Activated CD8-positive, alpha-beta T cell treated with anti-CD3 and anti-CD28 coated beads for 36 hours (primary cell): ENCODE results near the gene EDDM13. TPM values are rescaled to one million over a fixed set of nuclear protein-coding genes. Genes with fewer than 3 reads are reported as not detected.

Source experiments
- ATAC-seq: fragments of 200-7000 bp; cut with Tn5 transposase; one replicate; pipeline ENCODE4 v1.10.0; 2021; ENCODE audit warnings: mild to moderate bottlenecking, moderate library complexity
- CTCF ChIA-PET: fragments of 350-600 bp; sonication (Branson Sonifier 250); formaldehyde crosslinking; loops from one replicate; lab custom pipeline; 2021; ENCODE audit warnings: antibody characterized with exemption; lab: Charles Lee
- POLR2A ChIA-PET: fragments of 350-600 bp; sonication (Branson Sonifier 250); formaldehyde crosslinking; loops from one replicate; lab custom pipeline; 2021; ENCODE audit warnings: antibody characterized with exemption; lab: Charles Lee
- DNase-seq: peaks from one replicate; pipeline ENCODE4 v3.0.0-alpha.2; 2020
- H3K27ac Mint-ChIP-seq: one replicate; pipeline ENCODE4 v1.8.0; 2021; ENCODE audit warnings: mild to moderate bottlenecking, mixed read lengths
- H3K27me3 Mint-ChIP-seq: one replicate; pipeline ENCODE4 v1.8.0; 2021; ENCODE audit warnings: mixed read lengths
- H3K36me3 Mint-ChIP-seq: one replicate; pipeline ENCODE4 v1.8.0; 2021; ENCODE audit warnings: low read depth, mixed read lengths
- H3K4me1 Mint-ChIP-seq: one replicate; pipeline ENCODE4 v1.8.0; 2021; ENCODE audit warnings: low read depth, mixed read lengths
- H3K4me3 Mint-ChIP-seq: one replicate; pipeline ENCODE4 v1.8.0; 2021; ENCODE audit warnings: mild to moderate bottlenecking, moderate library complexity, mixed read lengths
- H3K9me3 Mint-ChIP-seq: one replicate; pipeline ENCODE4 v1.8.0; 2021; ENCODE audit warnings: mixed read lengths
- CTCF ChIP-seq: fragments of 200-600 bp; IDR thresholded peaks from one replicate; pipeline ENCODE4 v1.8.0; 2022; ENCODE audit warnings: antibody characterized with exemption, mild to moderate bottlenecking
- intact Hi-C: fragments of 100-400 bp; cut with micrococcal nuclease; formaldehyde crosslinking; loops from one replicate; pipeline ENCODE4 v1.10.0; 2022
- total RNA-seq, 2 experiments: library from RNA; stranded (reverse); gene quantifications; one replicate each; pipeline ENCODE4 v1.2.3, GENCODE V29; 2021

The EDDM13 gene
- total RNA-seq, 2 experiments from 2014 or later, result 1.3 TPM; not detected in 1

DNA sequence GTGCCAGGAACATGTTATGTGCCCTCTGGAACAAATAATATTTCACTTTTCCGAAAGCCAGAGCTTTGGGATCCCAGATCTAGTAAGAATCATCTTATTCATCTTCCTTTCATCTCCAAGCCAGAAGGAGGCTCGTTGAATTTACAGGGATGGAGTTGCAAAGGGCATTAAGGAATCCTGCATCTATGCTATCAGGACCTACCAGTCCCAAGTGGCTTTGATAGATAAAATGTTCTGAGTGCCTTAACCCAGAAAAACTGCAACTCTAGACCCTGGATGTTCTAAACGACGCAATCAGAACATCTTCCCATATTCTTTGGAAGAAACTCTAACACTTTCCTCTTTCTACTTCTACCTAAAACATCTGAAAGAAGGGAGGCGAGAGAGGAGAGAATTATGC is 9.2 kb upstream of the EDDM13 start:
- POLR2A ChIA-PET, result no interaction called here
- no peaks in the 10 kb centered on the region for H3K36me3 Mint-ChIP-seq
- no peak overlapping the region for H3K27ac Mint-ChIP-seq
- no peak for TF ChIP-seq CTCF
- H3K27me3 Mint-ChIP-seq, result no peaks in the 10 kb centered on the region
- ATAC-seq, result no peak
- no peaks in the 10 kb centered on the region for H3K9me3 Mint-ChIP-seq
- H3K4me3 Mint-ChIP-seq, result no peak overlapping the region
- no peaks in the 10 kb centered on the region for H3K4me1 Mint-ChIP-seq
- CTCF ChIA-PET, result interaction anchor here (1.4 kb wide), 1 partner anchor 85 kb away, joined by 3 read pairs; no protein-coding TSS in a partner anchor
- DNase-seq, result no peak
- intact Hi-C loops, result no loop called here

DNA sequence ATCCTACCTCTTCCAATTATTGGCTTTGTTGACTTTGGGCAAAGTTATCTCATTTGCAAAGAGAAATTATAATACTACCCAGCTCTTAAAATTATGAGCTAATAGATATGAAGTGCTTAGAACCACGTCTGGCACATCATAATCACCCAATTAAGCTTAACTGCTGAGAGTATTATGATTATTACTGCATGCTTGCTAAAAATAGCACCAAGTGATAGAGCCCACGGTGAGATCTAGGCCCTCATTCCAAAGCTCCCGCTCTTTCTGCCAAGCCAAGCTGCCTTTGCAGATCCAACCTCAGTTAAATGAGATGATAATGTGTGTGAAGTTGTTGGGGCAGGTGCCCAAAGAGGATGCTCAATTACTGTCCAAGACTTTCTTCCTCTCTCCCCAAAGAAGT is 6.5 kb upstream of the EDDM13 start:
- intact Hi-C loops, result no loop called here
- ChIA-PET CTCF (interaction anchor here (1.0 to 3.3 kb wide), 2 partner anchors 11 to 13 kb away, joined by 3 to 18 read pairs; no protein-coding TSS in a partner anchor), POLR2A (no interaction called here)
- no peak for DNase-seq
- ATAC-seq, result no peak
- Mint-ChIP-seq H3K4me3 (no peak overlapping the region), H3K36me3 (no peaks in the 10 kb centered on the region), H3K27ac (no peak overlapping the region), H3K4me1 (no peaks in the 10 kb centered on the region), H3K9me3 (no peaks in the 10 kb centered on the region), H3K27me3 (no peaks in the 10 kb centered on the region)
- TF ChIP-seq CTCF, result no peak

DNA sequence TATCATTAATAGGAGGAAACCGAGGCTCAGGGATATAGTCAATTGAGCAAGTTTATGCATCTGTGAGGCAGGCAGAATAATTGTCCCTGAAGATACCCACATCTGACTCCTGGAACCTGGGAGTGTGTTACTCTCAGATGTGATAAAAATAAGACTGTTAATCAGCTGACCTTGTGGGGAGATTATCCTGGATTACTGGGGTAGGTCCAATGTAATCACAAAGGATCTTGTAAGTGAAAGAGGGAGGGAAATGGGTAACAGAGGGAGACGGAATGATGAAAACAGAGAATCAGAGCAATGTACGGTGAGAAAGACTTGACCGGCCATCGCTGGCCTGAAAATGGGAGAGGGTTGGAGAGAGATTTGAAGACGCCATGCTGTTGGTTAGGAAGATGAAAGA is 3.2 kb upstream of the EDDM13 start:
- no peaks in the 10 kb centered on the region for H3K27me3 Mint-ChIP-seq
- H3K4me1 Mint-ChIP-seq, result no peaks in the 10 kb centered on the region
- no peak for DNase-seq
- no peaks in the 10 kb centered on the region for H3K36me3 Mint-ChIP-seq
- POLR2A ChIA-PET, result no interaction called here
- TF ChIP-seq CTCF, result no peak
- intact Hi-C loops, result no loop called here
- no peak overlapping the region for H3K4me3 Mint-ChIP-seq
- no peak for ATAC-seq
- no peaks in the 10 kb centered on the region for H3K9me3 Mint-ChIP-seq
- H3K27ac Mint-ChIP-seq, result no peak overlapping the region
- CTCF ChIA-PET, result no interaction called here

DNA sequence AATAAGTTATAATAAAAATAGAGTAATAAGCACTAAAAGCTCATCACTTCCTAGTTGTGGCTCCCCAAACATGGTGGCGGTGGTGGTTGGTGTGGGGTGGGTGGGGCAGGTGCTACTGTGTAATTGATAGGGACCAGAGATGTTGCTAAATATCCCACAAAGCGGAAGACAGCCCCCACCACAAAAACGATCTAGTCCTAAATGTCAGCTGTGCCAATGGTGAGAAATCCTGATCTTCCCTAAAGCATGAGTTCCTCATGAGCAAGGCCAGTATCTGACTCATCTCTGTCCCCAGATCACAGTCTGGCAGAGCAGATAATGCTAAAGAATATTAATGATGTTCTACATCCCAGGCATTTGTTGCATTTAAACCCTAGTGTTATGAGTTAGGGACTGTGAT is 1.9 kb upstream of the EDDM13 start:
- Mint-ChIP-seq H3K27ac (no peak overlapping the region), H3K36me3 (no peaks in the 10 kb centered on the region), H3K4me3 (no peak overlapping the region), H3K9me3 (no peaks in the 10 kb centered on the region), H3K27me3 (no peaks in the 10 kb centered on the region), H3K4me1 (no peaks in the 10 kb centered on the region)
- no peak for TF ChIP-seq CTCF
- DNase-seq (no peak), ATAC-seq (no peak)
- CTCF ChIA-PET, result interaction anchor here (1.0 to 1.8 kb wide), 5 partner anchors 11 to 116 kb away, joined by 3 to 6 read pairs (median 5); no protein-coding TSS in a partner anchor
- POLR2A ChIA-PET, result no interaction called here
- intact Hi-C loops, result no loop called here

- H3K27ac Mint-ChIP-seq, result no peak overlapping the region
- H3K36me3 Mint-ChIP-seq, result peaks cover 2% of the 10 kb centered on the region
- no peaks in the 10 kb centered on the region for H3K27me3 Mint-ChIP-seq
- H3K4me1 Mint-ChIP-seq, result no peaks in the 10 kb centered on the region
- H3K4me3 Mint-ChIP-seq, result no peak overlapping the region
- ATAC-seq (no peak), DNase-seq (no peak)
- TF ChIP-seq CTCF, result no peak
- H3K9me3 Mint-ChIP-seq, result peaks cover 2% of the 10 kb centered on the region
- intact Hi-C loops, result no loop called here
- POLR2A ChIA-PET, result no interaction called here
- CTCF ChIA-PET, result interaction anchor here (1.0 to 1.8 kb wide), 6 partner anchors 12 to 205 kb away, joined by 3 to 6 read pairs (median 4); no protein-coding TSS in a partner anchor
These were observed 1.4 kb upstream of the EDDM13 start for GRCh38 chr19:56271151-56271550.
